ENCODE results near the gene PAPOLA.

DNA sequence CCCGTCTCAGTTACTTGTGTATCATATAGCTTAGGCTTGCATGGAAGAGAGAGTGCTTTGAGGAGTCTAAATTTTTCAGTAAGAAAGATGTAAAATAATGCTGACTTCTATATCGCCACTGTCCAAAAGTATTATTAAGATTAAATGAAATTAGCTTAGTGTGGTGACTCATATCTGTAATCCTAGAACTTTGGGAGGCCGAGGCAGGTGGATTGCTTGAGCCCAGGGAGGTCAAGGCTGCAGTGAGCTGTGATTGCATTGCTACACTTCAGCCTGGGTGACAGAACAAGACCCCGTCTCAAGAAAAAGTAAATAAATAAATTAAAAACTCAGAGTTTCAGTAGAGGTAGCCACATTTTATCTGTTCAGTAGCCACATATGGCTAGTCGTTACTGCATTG, 23.3 kb downstream of the PAPOLA start:
- TF ChIP-seq, protein P1, sequence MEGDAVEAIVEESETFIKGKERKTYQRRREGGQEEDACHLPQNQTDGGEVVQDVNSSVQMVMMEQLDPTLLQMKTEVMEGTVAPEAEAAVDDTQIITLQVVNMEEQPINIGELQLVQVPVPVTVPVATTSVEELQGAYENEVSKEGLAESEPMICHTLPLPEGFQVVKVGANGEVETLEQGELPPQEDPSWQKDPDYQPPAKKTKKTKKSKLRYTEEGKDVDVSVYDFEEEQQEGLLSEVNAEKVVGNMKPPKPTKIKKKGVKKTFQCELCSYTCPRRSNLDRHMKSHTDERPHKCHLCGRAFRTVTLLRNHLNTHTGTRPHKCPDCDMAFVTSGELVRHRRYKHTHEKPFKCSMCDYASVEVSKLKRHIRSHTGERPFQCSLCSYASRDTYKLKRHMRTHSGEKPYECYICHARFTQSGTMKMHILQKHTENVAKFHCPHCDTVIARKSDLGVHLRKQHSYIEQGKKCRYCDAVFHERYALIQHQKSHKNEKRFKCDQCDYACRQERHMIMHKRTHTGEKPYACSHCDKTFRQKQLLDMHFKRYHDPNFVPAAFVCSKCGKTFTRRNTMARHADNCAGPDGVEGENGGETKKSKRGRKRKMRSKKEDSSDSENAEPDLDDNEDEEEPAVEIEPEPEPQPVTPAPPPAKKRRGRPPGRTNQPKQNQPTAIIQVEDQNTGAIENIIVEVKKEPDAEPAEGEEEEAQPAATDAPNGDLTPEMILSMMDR (IDR thresholded peaks at IDR 0.05), result no peak
- TF ChIP-seq POLR2A (IDR thresholded peaks at IDR 0.05; ENCODE audit: low read depth) (no peak), POLR2AphosphoS5 (IDR thresholded peaks at IDR 0.05) (no peak), EP300 (IDR thresholded peaks at IDR 0.05) (no peak)

All from esophagus muscularis mucosa (tissue), 4 donors.